ENCODE data around the gene TNFAIP2.

DNA sequence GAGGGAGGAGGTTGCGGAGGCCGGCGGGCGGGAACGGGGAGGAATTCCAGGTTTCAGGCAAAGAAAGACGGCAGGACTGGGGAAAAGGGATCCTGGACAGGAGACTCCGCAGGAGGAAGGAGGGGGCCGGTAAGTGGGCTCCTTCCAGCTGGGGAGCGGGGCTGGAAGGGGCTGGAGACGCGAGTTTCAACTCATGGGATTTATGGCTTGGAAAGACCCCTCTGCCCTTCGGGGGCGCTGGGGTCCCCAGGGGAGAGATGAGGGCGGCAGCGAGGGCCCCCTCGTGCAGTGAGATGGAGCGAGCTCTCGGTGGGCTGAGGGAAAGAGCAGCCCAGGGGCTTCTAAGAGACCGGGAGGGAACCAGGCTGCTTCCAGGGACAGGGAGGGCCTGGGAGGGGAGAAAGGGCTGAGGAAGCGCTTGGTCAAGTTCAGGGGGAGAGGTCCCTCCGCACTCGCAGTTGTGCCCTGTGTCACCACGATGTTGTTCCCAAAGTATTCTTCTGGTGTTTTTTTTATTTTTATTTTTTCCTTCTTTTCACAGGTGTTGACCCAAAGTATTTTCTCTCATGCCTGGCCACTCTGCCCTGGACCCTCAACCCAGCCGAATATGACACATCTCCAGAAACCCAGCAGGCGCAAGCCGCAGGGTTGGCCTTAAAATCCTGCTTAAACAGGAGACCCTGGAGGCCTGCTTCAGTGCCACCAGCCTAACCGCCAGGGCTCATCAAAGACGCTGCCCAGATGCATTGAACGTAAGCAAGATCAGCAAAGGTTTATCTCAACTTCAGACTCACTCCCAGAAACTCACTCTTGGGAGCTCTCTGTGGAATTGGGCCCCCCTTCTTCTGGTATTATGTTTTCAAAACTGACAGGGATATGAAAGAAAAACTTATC is 16.1 kb downstream of the TNFAIP2 start:
- TF ChIP-seq, protein P1, sequence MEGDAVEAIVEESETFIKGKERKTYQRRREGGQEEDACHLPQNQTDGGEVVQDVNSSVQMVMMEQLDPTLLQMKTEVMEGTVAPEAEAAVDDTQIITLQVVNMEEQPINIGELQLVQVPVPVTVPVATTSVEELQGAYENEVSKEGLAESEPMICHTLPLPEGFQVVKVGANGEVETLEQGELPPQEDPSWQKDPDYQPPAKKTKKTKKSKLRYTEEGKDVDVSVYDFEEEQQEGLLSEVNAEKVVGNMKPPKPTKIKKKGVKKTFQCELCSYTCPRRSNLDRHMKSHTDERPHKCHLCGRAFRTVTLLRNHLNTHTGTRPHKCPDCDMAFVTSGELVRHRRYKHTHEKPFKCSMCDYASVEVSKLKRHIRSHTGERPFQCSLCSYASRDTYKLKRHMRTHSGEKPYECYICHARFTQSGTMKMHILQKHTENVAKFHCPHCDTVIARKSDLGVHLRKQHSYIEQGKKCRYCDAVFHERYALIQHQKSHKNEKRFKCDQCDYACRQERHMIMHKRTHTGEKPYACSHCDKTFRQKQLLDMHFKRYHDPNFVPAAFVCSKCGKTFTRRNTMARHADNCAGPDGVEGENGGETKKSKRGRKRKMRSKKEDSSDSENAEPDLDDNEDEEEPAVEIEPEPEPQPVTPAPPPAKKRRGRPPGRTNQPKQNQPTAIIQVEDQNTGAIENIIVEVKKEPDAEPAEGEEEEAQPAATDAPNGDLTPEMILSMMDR (IDR thresholded peaks at IDR 0.05; ENCODE audit: poor library complexity, severe bottlenecking): no peak
- TF ChIP-seq EZH2 (IDR thresholded peaks at IDR 0.05; ENCODE audit: borderline replicate concordance, insufficient read depth, low read length, poor library complexity, severe bottlenecking) (no peak), TAF1 (IDR thresholded peaks at IDR 0.05; ENCODE audit: low read depth) (no peak), EP300 (conservative IDR thresholded peaks at IDR 0.05; ENCODE audit: poor library complexity, severe bottlenecking) (no peak), POLR2AphosphoS5 (IDR thresholded peaks at IDR 0.05) (no peak), MXI1 (conservative IDR thresholded peaks at IDR 0.05; ENCODE audit: poor library complexity, severe bottlenecking) (no peak), SMC3 (conservative IDR thresholded peaks at IDR 0.05; ENCODE audit: poor library complexity) (no peak), RAD21 (conservative IDR thresholded peaks at IDR 0.05) (no peak)
- TF ChIP-seq, protein P2, sequence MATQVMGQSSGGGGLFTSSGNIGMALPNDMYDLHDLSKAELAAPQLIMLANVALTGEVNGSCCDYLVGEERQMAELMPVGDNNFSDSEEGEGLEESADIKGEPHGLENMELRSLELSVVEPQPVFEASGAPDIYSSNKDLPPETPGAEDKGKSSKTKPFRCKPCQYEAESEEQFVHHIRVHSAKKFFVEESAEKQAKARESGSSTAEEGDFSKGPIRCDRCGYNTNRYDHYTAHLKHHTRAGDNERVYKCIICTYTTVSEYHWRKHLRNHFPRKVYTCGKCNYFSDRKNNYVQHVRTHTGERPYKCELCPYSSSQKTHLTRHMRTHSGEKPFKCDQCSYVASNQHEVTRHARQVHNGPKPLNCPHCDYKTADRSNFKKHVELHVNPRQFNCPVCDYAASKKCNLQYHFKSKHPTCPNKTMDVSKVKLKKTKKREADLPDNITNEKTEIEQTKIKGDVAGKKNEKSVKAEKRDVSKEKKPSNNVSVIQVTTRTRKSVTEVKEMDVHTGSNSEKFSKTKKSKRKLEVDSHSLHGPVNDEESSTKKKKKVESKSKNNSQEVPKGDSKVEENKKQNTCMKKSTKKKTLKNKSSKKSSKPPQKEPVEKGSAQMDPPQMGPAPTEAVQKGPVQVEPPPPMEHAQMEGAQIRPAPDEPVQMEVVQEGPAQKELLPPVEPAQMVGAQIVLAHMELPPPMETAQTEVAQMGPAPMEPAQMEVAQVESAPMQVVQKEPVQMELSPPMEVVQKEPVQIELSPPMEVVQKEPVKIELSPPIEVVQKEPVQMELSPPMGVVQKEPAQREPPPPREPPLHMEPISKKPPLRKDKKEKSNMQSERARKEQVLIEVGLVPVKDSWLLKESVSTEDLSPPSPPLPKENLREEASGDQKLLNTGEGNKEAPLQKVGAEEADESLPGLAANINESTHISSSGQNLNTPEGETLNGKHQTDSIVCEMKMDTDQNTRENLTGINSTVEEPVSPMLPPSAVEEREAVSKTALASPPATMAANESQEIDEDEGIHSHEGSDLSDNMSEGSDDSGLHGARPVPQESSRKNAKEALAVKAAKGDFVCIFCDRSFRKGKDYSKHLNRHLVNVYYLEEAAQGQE (IDR thresholded peaks at IDR 0.05; ENCODE audit: borderline replicate concordance): no peak
